Stomach (tissue), 4 donors: Measurements from ENCODE around the gene ANGEL1.

Experiments
- EP300 ChIP-seq: sonication (generic); formaldehyde crosslinking; IDR thresholded peaks from one replicate; pipeline ENCODE4 v1.6.1; 2017; ENCODE audit warnings: antibody characterized with exemption
- POLR2A ChIP-seq, 4 donors: fragments of 450-650 bp; IDR thresholded peaks; one replicate each; pipeline ENCODE4 v1.6.1; 2016; ENCODE audit warnings: antibody characterized with exemption in 4 of 4, control low read depth in 2 of 4, mild to moderate bottlenecking in 1 of 4, moderate library complexity in 1 of 4
- POLR2AphosphoS5 ChIP-seq, 3 donors: sonication (generic); formaldehyde crosslinking; IDR thresholded peaks; one replicate each; pipeline ENCODE4 v1.6.1; 2016; ENCODE audit warnings: antibody characterized with exemption in 3 of 3
- TF ChIP-seq, protein P1 (sequence below), 7 experiments: fragments of 450-650 bp in 4 of 7; fragments of 200-600 bp in 3 of 7; sonication (generic) in 3 of 7; IDR thresholded peaks; one replicate each; pipeline ENCODE4 v1.5.1; 2016 to 2019; ENCODE audit warnings: antibody characterized with exemption in 7 of 7, control low read depth in 2 of 7, mild to moderate bottlenecking in 1 of 7

DNA sequence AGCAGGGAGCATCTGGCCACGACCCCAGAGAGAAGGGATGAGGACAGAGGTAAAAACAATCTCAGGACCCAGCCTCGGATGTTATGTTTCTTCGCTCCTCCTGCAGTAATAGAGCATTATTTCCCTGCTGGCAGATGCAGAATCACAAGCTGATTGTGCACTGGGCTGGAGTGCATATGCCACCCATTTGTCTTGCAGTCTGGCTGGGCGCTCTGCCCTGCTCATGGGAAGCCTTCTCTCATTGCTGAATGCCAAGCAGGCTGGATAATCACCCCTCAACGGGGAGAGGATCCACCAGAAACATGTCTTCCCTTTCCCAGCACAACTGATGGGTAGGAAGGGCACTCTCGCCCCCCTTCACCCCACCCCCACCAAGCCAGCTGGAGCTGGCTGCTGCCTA lies 59.9 kb downstream of the ANGEL1 start:
- TF ChIP-seq, protein P1, sequence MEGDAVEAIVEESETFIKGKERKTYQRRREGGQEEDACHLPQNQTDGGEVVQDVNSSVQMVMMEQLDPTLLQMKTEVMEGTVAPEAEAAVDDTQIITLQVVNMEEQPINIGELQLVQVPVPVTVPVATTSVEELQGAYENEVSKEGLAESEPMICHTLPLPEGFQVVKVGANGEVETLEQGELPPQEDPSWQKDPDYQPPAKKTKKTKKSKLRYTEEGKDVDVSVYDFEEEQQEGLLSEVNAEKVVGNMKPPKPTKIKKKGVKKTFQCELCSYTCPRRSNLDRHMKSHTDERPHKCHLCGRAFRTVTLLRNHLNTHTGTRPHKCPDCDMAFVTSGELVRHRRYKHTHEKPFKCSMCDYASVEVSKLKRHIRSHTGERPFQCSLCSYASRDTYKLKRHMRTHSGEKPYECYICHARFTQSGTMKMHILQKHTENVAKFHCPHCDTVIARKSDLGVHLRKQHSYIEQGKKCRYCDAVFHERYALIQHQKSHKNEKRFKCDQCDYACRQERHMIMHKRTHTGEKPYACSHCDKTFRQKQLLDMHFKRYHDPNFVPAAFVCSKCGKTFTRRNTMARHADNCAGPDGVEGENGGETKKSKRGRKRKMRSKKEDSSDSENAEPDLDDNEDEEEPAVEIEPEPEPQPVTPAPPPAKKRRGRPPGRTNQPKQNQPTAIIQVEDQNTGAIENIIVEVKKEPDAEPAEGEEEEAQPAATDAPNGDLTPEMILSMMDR (IDR thresholded peaks at IDR 0.05) = no peak
- TF ChIP-seq POLR2A (IDR thresholded peaks at IDR 0.05) (no peak), EP300 (no peak), POLR2AphosphoS5 (IDR thresholded peaks at IDR 0.05) (no peak)
